HCT116 (cell line): ENCODE data around the gene LRP4. TPM values are rescaled to one million over a fixed set of nuclear protein-coding genes. Genes with fewer than 3 reads are reported as not detected.
A peak's percentile ranks its signal among the peaks of the same experiment; 100 is the strongest.

Experiments used
- ATAC-seq: fragments of 200-7000 bp; cut with Tn5 transposase; 2 replicates; pipeline ENCODE4 v1.9.1; 2020; ENCODE audit warnings: mild to moderate bottlenecking, moderate library complexity
- Bru-seq: library from RNA; stranded (reverse); fragments of 400-500 nt; gene quantifications from one replicate; lab custom pipeline; 2021; lab: Mats Ljungman, UMichigan
- BruChase-seq, 2 experiments: library from RNA; stranded (reverse); fragments of 400-500 nt; gene quantifications; one replicate each; lab custom pipeline; 2021; lab: Mats Ljungman, UMichigan
- BruUV-seq: library from RNA; stranded (reverse); fragments of 400-500 nt; replicated peaks from 2 replicates; lab custom pipeline; 2021; lab: Mats Ljungman, UMichigan
- CTCF ChIA-PET: fragments of 300-600 bp; sonication (Branson Sonifier 250); formaldehyde crosslinking; loops from one replicate; lab custom pipeline; 2021; ENCODE audit warnings: antibody characterized with exemption; lab: Charles Lee
- POLR2A ChIA-PET: fragments of 300-600, 350-600 bp; sonication (Branson Sonifier 250); formaldehyde crosslinking; loops from one replicate; lab custom pipeline; 2021; ENCODE audit warnings: antibody characterized with exemption; lab: Charles Lee
- RAD21 ChIA-PET, 2 experiments: fragments of 300-600 bp; sonication (Branson Sonifier 250); formaldehyde crosslinking; loops; one replicate each; lab custom pipeline; 2023; ENCODE audit warnings: low total read pairs in 2 of 2; ENCODE audit not compliant: uncharacterized antibody in 2 of 2, unreplicated experiment in 2 of 2, low non-redundant PET in 1 of 2; lab: Charles Lee
- DNase-seq: peaks from one replicate; pipeline ENCODE4 v3.0.0-alpha.2; 2010; ENCODE audit warnings: low read depth, low spot score
- H2AFZ ChIP-seq: fragments of 200-600 bp; shearing (Covaris generic), sonication (generic); 2 replicates; pipeline ENCODE4 v1.6.1; 2017; ENCODE audit warnings: low read depth, mixed run types, mixed read lengths, antibody characterized with exemption, low read length; ENCODE audit not compliant: poor library complexity, severe bottlenecking
- H3K27ac ChIP-seq: 2 replicates; pipeline ENCODE4 v1.5.1; 2012; ENCODE audit warnings: low read depth, low read length
- H3K27me3 ChIP-seq: fragments of 200-600 bp; sonication (generic); 2 replicates; pipeline ENCODE4 v1.6.1; 2016; ENCODE audit warnings: mixed run types, low read length, mixed read lengths; ENCODE audit not compliant: insufficient read depth
- H3K36me3 ChIP-seq, 2 experiments: fragments of 200-500 bp in 1 of 2; fragments of 200-600 bp in 1 of 2; sonication (Bioruptor generic) in 1 of 2; sonication (generic) in 1 of 2; 2 replicates each; pipeline versions ENCODE4 v1.5.1 to v1.6.1; 2014 to 2016; ENCODE audit warnings: low read length in 2 of 2, inconsistent platforms in 1 of 2, mixed read lengths in 1 of 2, mixed run types in 1 of 2; ENCODE audit not compliant: insufficient read depth in 2 of 2, control insufficient read depth in 1 of 2
- H3K4me1 ChIP-seq, 2 experiments: fragments of 200-600 bp in 1 of 2; sonication (generic) in 1 of 2; 2 replicates each; pipeline versions ENCODE4 v1.5.1 to v1.6.1; 2012 to 2017; ENCODE audit warnings: low read length in 2 of 2, inconsistent platforms in 1 of 2, mild to moderate bottlenecking in 1 of 2, mixed read lengths in 1 of 2, mixed run types in 1 of 2, moderate library complexity in 1 of 2; ENCODE audit not compliant: insufficient read depth in 2 of 2, control insufficient read depth in 1 of 2
- H3K4me2 ChIP-seq: fragments of 200-600 bp; sonication (generic); 2 replicates; pipeline ENCODE4 v1.6.1; 2017; ENCODE audit warnings: mixed run types, low read length, mixed read lengths
- H3K4me3 ChIP-seq, 2 experiments: fragments of 200-600 bp in 1 of 2; sonication (generic) in 1 of 2; replicated peaks in 1 of 2; 2 replicates each; pipeline ENCODE4 v1.5.1; 2011 to 2016; ENCODE audit warnings: low read length in 2 of 2, control low read depth in 1 of 2, low read depth in 1 of 2, mild to moderate bottlenecking in 1 of 2, mixed read lengths in 1 of 2, mixed run types in 1 of 2
- H3K79me2 ChIP-seq: fragments of 200-600 bp; sonication (generic); 2 replicates; pipeline ENCODE4 v1.6.1; 2017; ENCODE audit warnings: mild to moderate bottlenecking, mixed run types, low read length, moderate library complexity, mixed read lengths; ENCODE audit not compliant: insufficient read depth
- H3K9ac ChIP-seq: fragments of 200-600 bp; sonication (generic); 2 replicates; pipeline ENCODE4 v1.6.1; 2016; ENCODE audit warnings: low read length, mixed read lengths
- H3K9me2 ChIP-seq: fragments of 200-600 bp; sonication (generic), shearing (Covaris generic); 2 replicates; pipeline ENCODE4 v1.6.1; 2017; ENCODE audit warnings: mixed run types, mild to moderate bottlenecking, moderate library complexity; ENCODE audit not compliant: insufficient read depth
- H3K9me3 ChIP-seq, 2 experiments: fragments of 200-500 bp in 1 of 2; fragments of 200-600 bp in 1 of 2; sonication (Bioruptor generic) in 1 of 2; sonication (generic) in 1 of 2; 2 replicates each; pipeline ENCODE4 v1.6.1; 2014 to 2017; ENCODE audit warnings: low read length in 2 of 2, mixed read lengths in 2 of 2, inconsistent platforms in 1 of 2, low read depth in 1 of 2, mild to moderate bottlenecking in 1 of 2, mixed run types in 1 of 2, moderate library complexity in 1 of 2; ENCODE audit not compliant: control insufficient read depth in 1 of 2, insufficient read depth in 1 of 2
- H4K20me1 ChIP-seq: fragments of 200-600 bp; sonication (generic), shearing (Covaris generic); 2 replicates; pipeline ENCODE4 v1.6.1; 2017; ENCODE audit warnings: mixed run types, mild to moderate bottlenecking, moderate library complexity; ENCODE audit not compliant: insufficient read depth
- ELF1 ChIP-seq: IDR thresholded peaks from 2 replicates; pipeline ENCODE4 v1.6.1; 2012; ENCODE audit warnings: low read depth, borderline replicate concordance
- MAX ChIP-seq: IDR thresholded peaks from 2 replicates; pipeline ENCODE4 v1.6.1; 2012
- POLR2AphosphoS5 ChIP-seq: IDR thresholded peaks from 2 replicates; pipeline ENCODE4 v1.6.1; 2011; ENCODE audit warnings: mild to moderate bottlenecking, low read depth, low read length, moderate library complexity
- ZFX ChIP-seq: fragments of 450-650 bp; IDR thresholded peaks from 2 replicates; pipeline ENCODE4 v1.6.1; 2017
- intact Hi-C: fragments of 100-400 bp; cut with micrococcal nuclease; formaldehyde crosslinking; loops from 2 replicates; pipeline ENCODE4 v1.10.0; 2022
- long read RNA-seq: library from polyadenylated mRNA; unstranded; transcript quantifications from one replicate; pipeline ENCODE4 v2.0.0, GENCODE V29; 2021; ENCODE audit not compliant: unreplicated experiment
- polyA plus RNA-seq: library from polyadenylated mRNA; unstranded; fragments of >200 nt; gene quantifications from 2 replicates; pipeline ENCODE4 v1.2.1, GENCODE V29; 2012; ENCODE audit warnings: missing spikeins
- total RNA-seq: library from RNA; stranded (reverse); gene quantifications from one replicate; pipeline ENCODE4 v1.2.1, GENCODE V29; 2021; ENCODE audit not compliant: unreplicated experiment

Gene LRP4
- total RNA-seq (7.4 TPM), Bru-seq, nascent RNA (percentile 41 among the genes with signal in this experiment), BruChase-seq, experiment 1, labeled RNA remaining after a 6-hour chase (percentile 45 among the genes with signal in this experiment), BruChase-seq, experiment 2, labeled RNA remaining after a 2-hour chase (percentile 45 among the genes with signal in this experiment)
- polyA plus RNA-seq: 5.3 and 5.4 TPM in 2 replicates
- long read RNA-seq, full-length matches to known transcripts: 4 of 9 reads
- long read RNA-seq, partial matches to known transcripts: 3 of 9 reads
- long read RNA-seq, other reads (novel, unspliced or antisense): 2 of 9 reads

GRCh38 chr11:46918083-46918787 lies at the start of gene LRP4:
Gene LRP4 (minus strand): TSS chr11:46918550. CDS start chr11:46918379, 171 bp downstream.
- TF ChIP-seq ELF1: no peak
- TF ChIP-seq POLR2AphosphoS5: peak; percentile 50
- TF ChIP-seq ZFX: 0 out of 2 replicates have a peak, but pooled peaks have one; percentile 33
- Histone ChIP-seq H3K9me3 (no peaks in the 10 kb centered on the region), H4K20me1 (no peaks in the 10 kb centered on the region), H2AFZ (peak within 1 kb of the TSS; percentile 75), H3K4me3 (peak within 1 kb of the TSS; percentile 38 to 62), H3K36me3 (no peaks in the 10 kb centered on the region), H3K4me1 (peaks cover 13 to 24% of the 10 kb centered on the region in 2 experiments; a peak in 3 of 4 replicates), H3K9me2 (no peaks in the 10 kb centered on the region), H3K4me2 (peak within 1 kb of the TSS; percentile 96), H3K79me2 (no peaks in the 10 kb centered on the region), H3K27me3 (no peaks in the 10 kb centered on the region), H3K9ac (peak within 1 kb of the TSS; percentile 61), H3K27ac (peak within 1 kb of the TSS; percentile 46; the same call in 1 of the 2 replicates)
- intact Hi-C loops: no loop called here
- ChIA-PET CTCF (interaction anchor here (0.6 to 3.0 kb wide), 2 partner anchors 235 to 596 kb away, joined by 3 to 14 read pairs; no protein-coding TSS in a partner anchor), RAD21 (no interaction called here), POLR2A (no interaction called here)
- no TSS peak for BruUV-seq
- DNase-seq (no peak), ATAC-seq (peak; percentile 89)

- H4K20me1 ChIP-seq: no peaks in the 10 kb centered on the region
- H3K36me3 ChIP-seq: no peaks in the 10 kb centered on the region
- H3K9ac ChIP-seq: no peak overlapping the region
- H2AFZ ChIP-seq: no peak overlapping the region
- POLR2A ChIA-PET: no interaction called here
- ATAC-seq: no peak
- H3K79me2 ChIP-seq: peaks cover 3% of the 10 kb centered on the region; the same call in 1 of the 2 replicates
- no peak for TF ChIP-seq MAX
- no peaks in the 10 kb centered on the region for H3K9me3 ChIP-seq
- H3K4me1 ChIP-seq: no peaks in the 10 kb centered on the region
- CTCF ChIA-PET: no interaction called here
- H3K4me2 ChIP-seq: no peak overlapping the region
- no peaks in the 10 kb centered on the region for H3K27me3 ChIP-seq
- no peak overlapping the region for H3K27ac ChIP-seq
- no peak overlapping the region for H3K4me3 ChIP-seq
- no TSS peak for BruUV-seq
- no peak for DNase-seq
- intact Hi-C loops: no loop called here
- H3K9me2 ChIP-seq: no peaks in the 10 kb centered on the region
- RAD21 ChIA-PET: no interaction called here
Observed at GRCh38 chr11:46967962-46968361, 49.6 kb upstream of the LRP4 start.
